SK-N-MC (cell line): ENCODE data around the gene ZBTB46.

ENCODE experiments used
- DNase-seq: peaks from one replicate; pipeline ENCODE4 v3.0.0-alpha.2; 2011; ENCODE audit warnings: low read depth, low spot score
- H3K27ac ChIP-seq: fragments of 200-600 bp; sonication (generic); 2 replicates; pipeline ENCODE4 v1.5.1; 2016; ENCODE audit warnings: mixed run types
- H3K36me3 ChIP-seq: fragments of 200-600 bp; sonication (generic); 2 replicates; pipeline ENCODE4 v1.6.1; 2017; ENCODE audit warnings: antibody characterized with exemption, low read length, mixed read lengths; ENCODE audit not compliant: insufficient read depth
- H3K4me3 ChIP-seq: fragments of 200-600 bp; sonication (generic); 2 replicates; pipeline ENCODE4 v1.5.1; 2016
- H3K9ac ChIP-seq: fragments of 200-600 bp; sonication (generic); 2 replicates; pipeline ENCODE4 v1.8.0; 2017; ENCODE audit warnings: mixed run types, mixed read lengths; ENCODE audit not compliant: insufficient read length
- H3K9me3 ChIP-seq: fragments of 200-600 bp; sonication (generic); 2 replicates; pipeline ENCODE4 v1.6.1; 2017; ENCODE audit warnings: low read depth, mild to moderate bottlenecking, antibody characterized with exemption, low read length, moderate library complexity, mixed read lengths
- EZH2 ChIP-seq: fragments of 200-600 bp; sonication (generic); IDR thresholded peaks from one replicate; pipeline ENCODE4 v1.6.1; 2017; ENCODE audit warnings: antibody characterized with exemption
- FOXP2 ChIP-seq: optimal IDR thresholded peaks from 2 replicates; pipeline ENCODE3; 2011; ENCODE audit warnings: mild to moderate bottlenecking, moderate library complexity; ENCODE audit not compliant: insufficient read depth; ENCODE audit errors: extremely low read length, control extremely low read depth
- POLR2AphosphoS5 ChIP-seq: IDR thresholded peaks from 2 replicates; pipeline ENCODE4 v1.6.1; 2012; ENCODE audit warnings: mild to moderate bottlenecking, low read depth, low read length, borderline replicate concordance

Gene ZBTB46

DNA sequence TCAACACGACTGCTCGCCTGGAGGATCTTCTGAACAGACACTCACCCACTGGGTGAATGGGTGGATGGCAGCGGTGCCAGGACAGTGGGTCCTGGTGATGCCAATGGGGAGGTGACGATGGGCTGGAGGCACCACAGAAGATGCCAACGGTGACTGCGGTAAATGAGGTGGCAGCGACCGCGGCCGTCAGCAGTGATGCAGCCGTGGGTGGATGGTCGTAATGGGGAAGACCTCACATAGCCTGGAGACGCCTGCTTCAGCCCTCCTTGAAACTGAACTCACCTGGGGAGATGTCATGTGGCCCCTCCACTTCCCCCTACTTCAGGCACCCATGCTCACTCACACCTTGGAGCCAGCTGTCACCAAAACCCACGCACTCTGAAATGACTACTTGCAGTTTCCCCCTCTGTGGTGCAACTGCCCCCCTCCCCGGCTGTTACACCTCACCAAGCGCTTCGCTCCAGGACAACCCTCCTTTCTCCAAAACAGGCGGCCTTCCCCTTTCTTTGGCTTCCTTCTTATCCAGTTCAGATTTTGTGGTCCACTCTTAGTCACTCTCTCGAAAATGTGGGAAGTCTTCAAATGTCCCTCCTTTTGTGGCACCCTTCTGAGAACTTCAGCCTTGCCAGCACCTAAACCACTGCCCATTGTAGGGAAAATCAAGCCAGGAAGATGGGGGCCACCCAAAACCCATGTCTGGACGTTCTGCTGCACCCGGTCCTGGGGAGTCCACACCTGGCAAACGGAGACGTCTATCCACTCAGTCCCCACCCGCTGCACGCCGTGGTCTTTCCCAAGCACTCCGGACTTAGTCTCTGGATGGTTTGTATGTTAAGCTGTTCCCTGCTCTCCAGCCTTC lies 19.9 kb upstream of the ZBTB46 start:
- no peak overlapping the region for H3K9ac ChIP-seq
- DNase-seq, result no peak
- no peaks in the 10 kb centered on the region for H3K9me3 ChIP-seq

DNA sequence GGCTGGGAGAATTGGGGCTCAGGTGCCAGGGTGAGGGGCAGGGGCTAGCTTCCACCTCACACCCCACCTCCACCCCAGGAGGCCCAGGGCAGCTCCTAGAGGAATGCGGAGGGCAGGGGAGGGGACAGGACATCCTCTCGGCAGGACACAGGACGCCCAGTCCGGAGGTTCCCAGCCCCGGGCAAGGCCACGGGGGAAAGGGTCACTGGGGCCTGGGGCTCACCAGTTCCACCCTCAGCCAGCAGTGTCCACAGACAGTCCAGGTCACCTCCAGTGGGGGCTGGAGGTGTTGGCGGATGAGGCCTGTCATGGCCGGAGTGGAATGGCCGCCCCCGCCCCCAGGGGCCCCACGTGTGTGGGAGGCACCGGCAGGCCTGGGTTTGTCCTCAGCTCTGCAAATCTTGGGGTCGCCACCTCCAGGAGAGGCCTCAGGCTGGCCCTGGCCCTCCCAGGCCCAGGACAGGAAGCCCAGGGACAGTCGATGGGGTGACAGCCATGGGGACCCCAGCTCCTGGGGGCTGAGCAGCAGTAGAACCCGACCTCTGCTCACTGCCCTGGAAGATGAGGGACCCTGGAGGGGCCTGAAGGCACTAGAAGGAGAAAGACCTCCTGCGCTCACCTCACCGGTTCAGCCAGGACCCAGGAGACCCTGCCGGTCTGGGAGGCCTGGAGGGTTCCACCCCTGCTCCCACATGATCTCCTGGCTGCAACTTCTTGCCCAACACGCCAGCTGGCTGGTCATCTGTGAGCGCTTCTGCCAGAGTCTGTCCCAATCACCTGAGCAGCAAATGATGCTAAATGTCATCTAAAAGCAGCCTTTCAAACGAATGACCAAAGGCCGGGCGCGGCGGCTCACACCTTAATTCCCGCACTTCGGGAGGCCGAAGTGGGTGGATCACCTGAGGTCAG lies 17.2 kb upstream of the ZBTB46 start:
- Histone ChIP-seq H3K4me3 (no peak overlapping the region), H3K9ac (no peak overlapping the region)
- TF ChIP-seq POLR2AphosphoS5 (no peak), EZH2 (no peak), FOXP2 (no peak)

More for the DNA sequence above, 19.9 kb upstream of the ZBTB46 start:
- Histone ChIP-seq H3K36me3 (no peaks in the 10 kb centered on the region), H3K27ac (no peak overlapping the region), H3K4me3 (no peak overlapping the region)
- TF ChIP-seq EZH2, result no peak
- no peak for TF ChIP-seq POLR2AphosphoS5
- no peak for TF ChIP-seq FOXP2

DNA sequence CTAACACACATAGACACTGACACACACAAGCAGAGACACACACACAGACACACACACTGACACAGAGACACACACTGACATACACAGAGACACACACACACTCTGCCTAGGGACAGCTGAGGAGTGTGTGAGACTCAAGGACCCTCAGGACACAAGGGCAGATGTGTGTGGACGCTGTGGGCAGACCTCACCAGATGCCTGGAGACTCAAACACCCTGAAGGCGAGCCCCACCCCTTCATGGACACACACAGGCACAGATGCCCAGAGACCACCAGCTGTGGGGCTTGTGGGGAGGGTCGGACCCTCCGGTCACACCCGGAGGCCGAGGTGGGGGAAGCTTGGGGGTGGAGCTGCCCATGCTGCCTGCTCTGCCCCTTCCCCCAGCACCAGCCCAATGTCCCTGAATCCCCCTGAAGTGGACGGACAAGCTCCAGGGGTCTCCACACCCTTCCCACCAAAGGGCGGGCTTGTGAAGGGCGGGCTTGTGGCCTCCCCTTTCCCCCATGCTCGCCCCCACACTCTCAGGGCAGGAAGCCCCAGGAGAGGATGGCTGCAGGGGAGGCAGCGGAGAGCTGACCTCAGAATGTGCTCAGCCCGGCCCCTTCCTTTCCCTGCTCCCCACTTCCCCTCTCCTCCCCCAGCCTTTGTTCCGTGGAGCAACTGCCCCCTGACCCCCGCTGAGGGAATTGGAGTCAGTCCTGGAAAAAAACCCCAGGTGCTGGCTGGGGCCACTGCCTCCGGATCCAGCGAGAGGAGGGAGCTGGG lies 16.4 kb upstream of the ZBTB46 start:
- no peaks in the 10 kb centered on the region for H3K36me3 ChIP-seq
- H3K9me3 ChIP-seq, result no peaks in the 10 kb centered on the region
- no peak overlapping the region for H3K27ac ChIP-seq
- H3K4me3 ChIP-seq, result no peak overlapping the region
- DNase-seq, result no peak
- no peak for TF ChIP-seq EZH2
- no peak for TF ChIP-seq FOXP2
- TF ChIP-seq POLR2AphosphoS5, result no peak
- H3K9ac ChIP-seq, result no peak overlapping the region

More for the DNA sequence above, 17.2 kb upstream of the ZBTB46 start:
- Histone ChIP-seq H3K9me3 (no peaks in the 10 kb centered on the region), H3K27ac (no peak overlapping the region), H3K36me3 (no peaks in the 10 kb centered on the region)
- no peak for DNase-seq

DNA sequence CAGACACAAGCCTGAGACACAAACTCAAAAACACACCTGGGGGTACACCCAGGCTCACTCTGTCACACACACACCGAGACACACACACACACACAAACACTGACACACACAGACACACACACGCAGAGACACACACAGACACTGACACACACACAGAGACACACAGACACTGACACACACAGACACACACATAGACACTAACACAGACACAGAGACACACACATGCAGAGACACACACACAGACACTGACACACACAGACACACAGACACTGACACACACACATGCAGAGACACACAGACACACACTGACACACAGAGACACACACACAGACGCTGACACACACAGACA lies 15.8 kb upstream of the ZBTB46 start:
- Histone ChIP-seq H3K9me3 (no peaks in the 10 kb centered on the region), H3K36me3 (no peaks in the 10 kb centered on the region), H3K4me3 (no peak overlapping the region), H3K9ac (no peak overlapping the region), H3K27ac (no peak overlapping the region)
- TF ChIP-seq FOXP2 (no peak), POLR2AphosphoS5 (no peak), EZH2 (no peak)
- DNase-seq, result no peak

DNA sequence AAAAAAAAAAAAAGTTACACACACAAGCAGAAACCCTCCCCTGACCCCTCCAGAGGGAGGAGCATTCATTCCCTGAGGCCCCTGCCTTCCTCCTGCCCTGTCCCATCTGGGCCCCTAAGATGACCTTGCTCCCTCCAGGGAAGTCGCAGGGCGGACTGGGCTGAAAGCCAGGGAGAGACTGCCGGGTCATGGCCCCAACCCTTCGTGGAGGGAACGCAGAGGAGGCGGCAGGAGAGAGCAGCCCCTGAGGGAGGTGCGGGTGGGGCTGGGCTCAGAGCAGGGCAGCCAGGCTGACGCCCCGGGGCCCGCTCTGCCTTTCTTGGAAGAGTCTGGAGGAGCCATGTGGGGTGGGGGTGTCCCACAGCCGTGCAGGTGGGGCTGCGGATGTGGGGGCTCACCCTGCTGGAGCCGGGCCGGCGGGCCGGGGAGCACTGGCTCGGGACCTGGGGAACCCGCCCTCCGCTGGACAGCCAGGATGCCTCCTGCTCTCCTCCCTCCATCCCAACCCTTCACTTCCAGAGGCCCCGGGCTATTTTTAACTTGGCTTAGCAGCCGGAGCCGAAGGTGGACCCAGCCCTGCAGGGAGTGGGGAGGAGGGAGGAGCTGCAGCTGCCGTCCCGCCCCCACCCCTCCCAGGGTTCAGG lies 15.2 kb upstream of the ZBTB46 start:
- no peak overlapping the region for H3K27ac ChIP-seq
- H3K36me3 ChIP-seq, result no peaks in the 10 kb centered on the region
- no peak for TF ChIP-seq EZH2
- no peak for TF ChIP-seq POLR2AphosphoS5
- no peak for TF ChIP-seq FOXP2
- no peak for DNase-seq
- no peaks in the 10 kb centered on the region for H3K9me3 ChIP-seq
- H3K4me3 ChIP-seq, result peak overlapping the region; percentile 52
- no peak overlapping the region for H3K9ac ChIP-seq

DNA sequence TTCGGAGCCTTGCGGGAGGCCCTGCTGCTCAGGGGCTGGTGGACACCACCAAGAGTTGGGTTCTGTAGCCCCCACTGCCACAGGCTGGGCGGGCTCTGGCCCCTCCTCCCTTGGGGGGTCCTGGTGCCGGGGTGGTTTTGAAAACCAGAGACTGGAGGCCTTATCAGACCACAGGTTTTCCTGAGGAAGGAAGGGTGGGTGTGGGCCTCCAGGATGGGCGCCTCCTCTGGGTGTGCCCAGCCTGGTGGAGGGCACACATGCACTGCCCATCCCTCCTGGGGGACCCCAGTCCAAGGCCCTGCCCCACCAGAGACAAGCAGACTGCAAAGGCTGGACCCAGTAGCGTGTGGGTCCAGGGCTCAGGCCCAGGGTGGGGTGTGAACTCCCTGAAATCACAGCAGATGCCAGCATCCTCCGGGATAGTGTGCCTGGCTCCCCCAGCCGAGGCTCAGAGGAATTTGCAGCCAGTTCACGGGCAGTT lies 13.5 kb upstream of the ZBTB46 start:
- no peak overlapping the region for H3K27ac ChIP-seq
- no peak overlapping the region for H3K4me3 ChIP-seq
- H3K9ac ChIP-seq, result no peak overlapping the region
- no peaks in the 10 kb centered on the region for H3K9me3 ChIP-seq
- no peak for DNase-seq
- H3K36me3 ChIP-seq, result no peaks in the 10 kb centered on the region
- TF ChIP-seq POLR2AphosphoS5 (no peak), EZH2 (no peak), FOXP2 (no peak)

DNA sequence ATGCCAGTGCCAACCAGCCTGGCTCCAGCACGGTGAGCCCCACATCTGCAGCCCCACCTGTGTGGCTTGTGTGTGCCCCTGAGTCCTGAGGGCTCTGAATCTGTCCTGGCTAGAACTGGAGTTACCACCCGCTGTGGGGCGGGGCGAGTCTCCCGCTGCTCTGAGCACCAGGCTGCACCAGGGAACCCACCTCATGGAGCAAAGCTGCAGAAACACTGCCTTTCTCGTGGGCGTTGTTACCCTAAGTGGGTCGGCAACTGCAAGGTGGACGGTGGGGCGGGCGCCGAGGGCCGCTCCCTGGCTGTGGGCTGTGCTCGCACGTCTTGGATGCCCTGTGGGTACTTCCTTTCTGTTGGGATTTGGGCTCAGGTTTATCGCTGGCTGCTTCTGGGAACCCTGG lies 12.7 kb upstream of the ZBTB46 start:
- no peaks in the 10 kb centered on the region for H3K36me3 ChIP-seq
- DNase-seq, result no peak
- H3K4me3 ChIP-seq, result no peak overlapping the region
- no peaks in the 10 kb centered on the region for H3K9me3 ChIP-seq
- H3K9ac ChIP-seq, result no peak overlapping the region
- TF ChIP-seq EZH2 (no peak), POLR2AphosphoS5 (no peak), FOXP2 (no peak)
- H3K27ac ChIP-seq, result no peak overlapping the region
